MCF 10A (cell line): ENCODE measurements around the gene PPP6R3. TPM values are rescaled to one million over a fixed set of nuclear protein-coding genes. Genes with fewer than 3 reads are reported as not detected.

Experiments used
- BruUV-seq: library from RNA; stranded (reverse); fragments of 400-500 nt; replicated peaks from 2 replicates; lab custom pipeline; 2021; lab: Mats Ljungman, UMichigan
- CTCF ChIA-PET: fragments of 300-600 bp; sonication (Branson Sonifier 250); formaldehyde crosslinking; extraction: SDS; loops from one replicate; lab custom pipeline; 2021; ENCODE audit warnings: antibody characterized with exemption, inconsistent platforms; lab: Yijun Ruan, JAX
- POLR2A ChIA-PET: fragments of 300-600, 350-650 bp; sonication (Branson Sonifier 250); formaldehyde crosslinking; extraction: SDS; loops from one replicate; lab custom pipeline; 2020; ENCODE audit warnings: antibody characterized with exemption, inconsistent platforms; lab: Yijun Ruan, JAX
- DNase-seq: peaks from one replicate; pipeline ENCODE4 v3.0.0-alpha.2; 2018; ENCODE audit not compliant: unreplicated experiment
- H3K27ac Mint-ChIP-seq: one replicate; pipeline ENCODE4 v1.8.0; 2022; ENCODE audit warnings: mild to moderate bottlenecking, low read depth, mixed read lengths; ENCODE audit not compliant: unreplicated experiment
- H3K27me3 Mint-ChIP-seq: one replicate; pipeline ENCODE4 v1.8.0; 2022; ENCODE audit warnings: mixed read lengths; ENCODE audit not compliant: insufficient read depth, unreplicated experiment
- H3K36me3 Mint-ChIP-seq: one replicate; pipeline ENCODE4 v1.8.0; 2022; ENCODE audit warnings: mild to moderate bottlenecking, moderate library complexity, mixed read lengths; ENCODE audit not compliant: insufficient read depth, unreplicated experiment
- H3K4me1 Mint-ChIP-seq: one replicate; pipeline ENCODE4 v1.8.0; 2022; ENCODE audit warnings: mixed read lengths; ENCODE audit not compliant: insufficient read depth, unreplicated experiment
- H3K4me3 Mint-ChIP-seq: one replicate; pipeline ENCODE4 v1.8.0; 2022; ENCODE audit warnings: mild to moderate bottlenecking, moderate library complexity, mixed read lengths; ENCODE audit not compliant: unreplicated experiment
- H3K9me3 Mint-ChIP-seq: one replicate; pipeline ENCODE4 v1.8.0; 2022; ENCODE audit warnings: mixed read lengths; ENCODE audit not compliant: unreplicated experiment
- CTCF ChIP-seq: fragments of 200-600 bp; IDR thresholded peaks from one replicate; pipeline ENCODE4 v1.8.0; 2022; ENCODE audit warnings: antibody characterized with exemption, mild to moderate bottlenecking; ENCODE audit not compliant: unreplicated experiment
- intact Hi-C: fragments of 100-400 bp; cut with micrococcal nuclease; formaldehyde crosslinking; loops from 2 replicates; pipeline ENCODE4 v1.14.1; 2022
- total RNA-seq: library from RNA; stranded (reverse); gene quantifications from 2 replicates; pipeline ENCODE4 v1.2.3, GENCODE V29; 2022

The PPP6R3 gene
- total RNA-seq, 1 experiment from 2014 or later = 95.7 TPM

- ChIA-PET CTCF (interaction anchor here (0.6 kb wide), 1 partner anchor 8 kb away, joined by 3 read pairs; no protein-coding TSS in a partner anchor), POLR2A (interaction anchor here (0.6 kb wide), 1 partner anchor 46 kb away, joined by 3 read pairs; no protein-coding TSS in a partner anchor)
- no peaks in the 10 kb centered on the region for H3K4me1 Mint-ChIP-seq
- peaks cover 51% of the 10 kb centered on the region for H3K36me3 Mint-ChIP-seq
- intact Hi-C loops = no loop called here
- no peak for DNase-seq
- no TSS peak for BruUV-seq
- TF ChIP-seq CTCF = no peak
- no peak overlapping the region for H3K4me3 Mint-ChIP-seq
- no peak overlapping the region for H3K27ac Mint-ChIP-seq
- H3K27me3 Mint-ChIP-seq = no peaks in the 10 kb centered on the region
- no peaks in the 10 kb centered on the region for H3K9me3 Mint-ChIP-seq
Measured at GRCh38 chr11:68413591-68413999, 47.0 kb upstream of the PPP6R3 start.

GRCh38 chr11:68414496-68415221, 45.9 kb upstream of the PPP6R3 start:
- no peak overlapping the region for H3K27ac Mint-ChIP-seq
- H3K36me3 Mint-ChIP-seq = peaks cover 53% of the 10 kb centered on the region
- intact Hi-C loops = no loop called here
- CTCF ChIA-PET = no interaction called here
- H3K9me3 Mint-ChIP-seq = no peaks in the 10 kb centered on the region
- TF ChIP-seq CTCF = no peak
- DNase-seq = no peak
- POLR2A ChIA-PET = no interaction called here
- no peak overlapping the region for H3K4me3 Mint-ChIP-seq
- no TSS peak for BruUV-seq
- no peaks in the 10 kb centered on the region for H3K4me1 Mint-ChIP-seq
- no peaks in the 10 kb centered on the region for H3K27me3 Mint-ChIP-seq

GRCh38 chr11:68416070-68416578, 44.4 kb upstream of the PPP6R3 start:
- no peak for TF ChIP-seq CTCF
- Mint-ChIP-seq H3K27me3 (no peaks in the 10 kb centered on the region), H3K27ac (no peak overlapping the region), H3K9me3 (no peaks in the 10 kb centered on the region), H3K4me3 (no peak overlapping the region), H3K36me3 (peaks cover 60% of the 10 kb centered on the region), H3K4me1 (no peaks in the 10 kb centered on the region)
- intact Hi-C loops = no loop called here
- BruUV-seq = no TSS peak
- DNase-seq = no peak
- POLR2A ChIA-PET = interaction anchor here (0.7 kb wide), 1 partner anchor 390 kb away, joined by 3 read pairs; no protein-coding TSS in a partner anchor
- CTCF ChIA-PET = no interaction called here

- Mint-ChIP-seq H3K4me1 (no peaks in the 10 kb centered on the region), H3K9me3 (no peaks in the 10 kb centered on the region), H3K4me3 (no peak overlapping the region), H3K36me3 (peaks cover 42% of the 10 kb centered on the region), H3K27ac (no peak overlapping the region), H3K27me3 (no peaks in the 10 kb centered on the region)
- DNase-seq = no peak
- no peak for TF ChIP-seq CTCF
- ChIA-PET CTCF (no interaction called here), POLR2A (no interaction called here)
- no TSS peak for BruUV-seq
- intact Hi-C loops = no loop called here
Measured at GRCh38 chr11:68418648-68419047, 41.9 kb upstream of the PPP6R3 start.
